Measurements from ENCODE around the gene FURIN.

- TF ChIP-seq GATA3 (IDR thresholded peaks at IDR 0.05; ENCODE audit: low read depth, low read length) = no peak
- no peak for TF ChIP-seq GATA2 (IDR thresholded peaks at IDR 0.05; ENCODE audit: low read depth, low read length)
Measured at GRCh38 chr15:90911906-90912769, 43.8 kb downstream of the FURIN start.

All from SH-SY5Y (cell line).